H9 (cell line): ENCODE data around the gene WWC2. TPM values are rescaled to one million over a fixed set of nuclear protein-coding genes. Genes with fewer than 3 reads are reported as not detected.

Experiments used
- DNase-seq: peaks from one replicate; pipeline ENCODE4 v3.0.0-alpha.2; 2017
- H2AFZ ChIP-seq: one replicate; pipeline ENCODE4 v1.6.1; 2013; ENCODE audit warnings: mild to moderate bottlenecking, low read length, control low read depth, moderate library complexity
- H2AK5ac ChIP-seq: 2 replicates; pipeline ENCODE4 v1.6.1; 2013; ENCODE audit warnings: low read length, control low read depth, mixed read lengths; ENCODE audit not compliant: insufficient read length
- H2BK120ac ChIP-seq: one replicate; pipeline ENCODE4 v1.6.1; 2013; ENCODE audit warnings: low read depth, mild to moderate bottlenecking, low read length, control low read depth, inconsistent platforms; ENCODE audit not compliant: poor library complexity, severe bottlenecking
- H2BK12ac ChIP-seq: 2 replicates; pipeline ENCODE4 v1.6.1; 2013; ENCODE audit warnings: low read length, control low read depth, mixed read lengths, low read depth; ENCODE audit not compliant: insufficient read length
- H2BK15ac ChIP-seq: 2 replicates; pipeline ENCODE4 v1.6.1; 2013; ENCODE audit warnings: low read depth, low read length, control low read depth
- H2BK20ac ChIP-seq: one replicate; pipeline ENCODE4 v1.6.1; 2013; ENCODE audit warnings: low read depth, mild to moderate bottlenecking, low read length, control low read depth, inconsistent platforms; ENCODE audit not compliant: poor library complexity, severe bottlenecking
- H2BK5ac ChIP-seq: 2 replicates; pipeline ENCODE4 v1.6.1; 2013; ENCODE audit warnings: low read length, control low read depth, mixed read lengths; ENCODE audit not compliant: insufficient read length
- H3K14ac ChIP-seq: 2 replicates; pipeline ENCODE4 v1.6.1; 2013; ENCODE audit warnings: low read length, control low read depth; ENCODE audit not compliant: insufficient read depth
- H3K18ac ChIP-seq: 2 replicates; pipeline ENCODE4 v1.6.1; 2013; ENCODE audit warnings: low read depth, mild to moderate bottlenecking, mixed read lengths, low read length, control low read depth; ENCODE audit not compliant: insufficient read length
- H3K23ac ChIP-seq: 2 replicates; pipeline ENCODE4 v1.6.1; 2013; ENCODE audit warnings: low read length, control low read depth, mixed read lengths, low read depth; ENCODE audit not compliant: insufficient read length
- H3K23me2 ChIP-seq: 2 replicates; pipeline ENCODE4 v1.6.1; 2013; ENCODE audit warnings: low read depth, mild to moderate bottlenecking, mixed read lengths, low read length, control low read depth; ENCODE audit not compliant: insufficient read length, poor library complexity, severe bottlenecking
- H3K27ac ChIP-seq: 2 replicates; pipeline ENCODE4 v1.5.1; 2013; ENCODE audit warnings: low read length, control low read depth, mixed read lengths, low read depth; ENCODE audit not compliant: insufficient read length
- H3K27me3 ChIP-seq: 2 replicates; pipeline ENCODE4 v1.6.1; 2013; ENCODE audit warnings: low read length, control low read depth, inconsistent platforms; ENCODE audit not compliant: insufficient read depth
- H3K4ac ChIP-seq: 2 replicates; pipeline ENCODE4 v1.6.1; 2013; ENCODE audit warnings: low read depth, mild to moderate bottlenecking, control low read depth, inconsistent platforms, low read length, moderate library complexity
- H3K4me1 ChIP-seq: 2 replicates; pipeline ENCODE4 v1.6.1; 2013; ENCODE audit warnings: low read length, control low read depth, inconsistent platforms; ENCODE audit not compliant: insufficient read depth
- H3K4me2 ChIP-seq: 2 replicates; pipeline ENCODE4 v1.6.1; 2013; ENCODE audit warnings: low read length, control low read depth, mixed read lengths; ENCODE audit not compliant: insufficient read length, insufficient read depth
- H3K56ac ChIP-seq: 2 replicates; pipeline ENCODE4 v1.6.1; 2013; ENCODE audit warnings: low read depth, mild to moderate bottlenecking, mixed read lengths, low read length, control low read depth; ENCODE audit not compliant: insufficient read length
- H3K79me1 ChIP-seq: 2 replicates; pipeline ENCODE4 v1.6.1; 2013; ENCODE audit warnings: low read depth, mild to moderate bottlenecking, moderate library complexity, low read length, control low read depth, inconsistent platforms; ENCODE audit not compliant: insufficient read depth, poor library complexity, severe bottlenecking
- H3K79me2 ChIP-seq: 2 replicates; pipeline ENCODE4 v1.6.1; 2013; ENCODE audit warnings: low read length, control low read depth, inconsistent platforms; ENCODE audit not compliant: insufficient read depth
- H3K9ac ChIP-seq: 2 replicates; pipeline ENCODE4 v1.6.1; 2013; ENCODE audit warnings: low read length, control low read depth, mixed read lengths; ENCODE audit not compliant: insufficient read length; ENCODE audit errors: extremely low read depth
- H3K9me3 ChIP-seq: one replicate; pipeline ENCODE4 v1.6.1; 2013; ENCODE audit warnings: low read depth, low read length, inconsistent platforms; ENCODE audit not compliant: control insufficient read depth
- H3T11ph ChIP-seq: one replicate; pipeline ENCODE4 v1.6.1; 2013; ENCODE audit warnings: mild to moderate bottlenecking, low read length, control low read depth, inconsistent platforms
- H4K20me1 ChIP-seq: one replicate; pipeline ENCODE4 v1.6.1; 2013; ENCODE audit not compliant: control insufficient read depth, insufficient read length, insufficient read depth
- H4K5ac ChIP-seq: 2 replicates; pipeline ENCODE4 v1.6.1; 2013; ENCODE audit warnings: low read depth, mild to moderate bottlenecking, mixed read lengths, low read length, control low read depth; ENCODE audit not compliant: insufficient read length
- H4K8ac ChIP-seq: replicated peaks from 2 replicates; pipeline ENCODE4 v1.6.1; 2013; ENCODE audit warnings: low read length, control low read depth, mixed read lengths, low read depth; ENCODE audit not compliant: insufficient read length
- H4K91ac ChIP-seq: 2 replicates; pipeline ENCODE4 v1.6.1; 2013; ENCODE audit warnings: low read depth, mild to moderate bottlenecking, moderate library complexity, mixed read lengths, low read length, control low read depth; ENCODE audit not compliant: insufficient read length
- H3K27ac Mint-ChIP-seq, 3 experiments: 2 replicates in 2 of 3; 3 replicates in 1 of 3; pipeline ENCODE4 v1.8.0; 2020 to 2021; ENCODE audit warnings: mixed read lengths in 3 of 3, mild to moderate bottlenecking in 1 of 3, moderate library complexity in 1 of 3
- H3K27me3 Mint-ChIP-seq: 2 replicates; pipeline ENCODE4 v1.8.0; 2021; ENCODE audit warnings: low read depth, mild to moderate bottlenecking, moderate library complexity, mixed read lengths
- H3K36me3 Mint-ChIP-seq, 3 experiments: 2 replicates in 2 of 3; 3 replicates in 1 of 3; pipeline ENCODE4 v1.8.0; 2020 to 2021; ENCODE audit warnings: low read depth in 3 of 3, mixed read lengths in 3 of 3; ENCODE audit not compliant: insufficient read depth in 1 of 3
- H3K4me1 Mint-ChIP-seq, 2 experiments: 2 replicates each; pipeline ENCODE4 v1.8.0; 2020; ENCODE audit warnings: mixed read lengths in 2 of 2
- H3K4me3 Mint-ChIP-seq, 2 experiments: 2 replicates in 1 of 2; 3 replicates in 1 of 2; pipeline ENCODE4 v1.8.0; 2020 to 2021; ENCODE audit warnings: mild to moderate bottlenecking in 2 of 2, mixed read lengths in 2 of 2, moderate library complexity in 1 of 2
- H3K9me3 Mint-ChIP-seq, 2 experiments: 2 replicates in 1 of 2; 3 replicates in 1 of 2; pipeline ENCODE4 v1.8.0; 2020; ENCODE audit warnings: mild to moderate bottlenecking in 2 of 2, mixed read lengths in 2 of 2, moderate library complexity in 1 of 2
- CTCF ChIP-seq: fragments of 200-600 bp; sonication (generic); conservative IDR thresholded peaks from 3 replicates; pipeline ENCODE4 v1.8.0; 2021; ENCODE audit warnings: antibody characterized with exemption, mild to moderate bottlenecking
- WGBS: extraction: QIAGEN DNeasy Blood & Tissue Kit; methylation state at CpG from one replicate; pipeline ENCODE4 v1.1.7; 2013; ENCODE audit warnings: missing lambda C conversion rate, low lambda C conversion rate, mixed read lengths; ENCODE audit not compliant: insufficient read length; ENCODE audit errors: extremely low coverage; 5-methylcytosine and 5-hydroxymethylcytosine counted together
- total RNA-seq: library from RNA; stranded (reverse); gene quantifications from 2 replicates; pipeline ENCODE4 v1.2.1, GENCODE V29; 2021

The WWC2 gene
- total RNA-seq, 1 experiment from 2014 or later, result 106 TPM

GRCh38 chr4:183145773-183146172 lies 46.7 kb downstream of the WWC2 start:
- Histone ChIP-seq H3K4me1 (peaks cover 10% of the 10 kb centered on the region; the same call in 1 of the 2 replicates), H2AFZ (no peak overlapping the region), H3K79me2 (peaks cover 42% of the 10 kb centered on the region; the same call in 1 of the 2 replicates), H3K9me3 (no peaks in the 10 kb centered on the region), H4K91ac (no peak overlapping the region), H2AK5ac (no peak overlapping the region), H3K9ac (no peak overlapping the region), H3K23ac (no peak overlapping the region), H3K18ac (no peak overlapping the region), H4K8ac (no peak overlapping the region), H2BK5ac (no peak overlapping the region), H4K5ac (no peak overlapping the region), H3K27me3 (no peaks in the 10 kb centered on the region), H3K79me1 (peaks cover 12% of the 10 kb centered on the region), H3K23me2 (no peaks in the 10 kb centered on the region), H3K4ac (no peak overlapping the region), H3K27ac (no peak overlapping the region), H2BK12ac (no peak overlapping the region), H2BK120ac (no peak overlapping the region), H2BK20ac (no peak overlapping the region), H3K56ac (no peak overlapping the region), H3T11ph (no peak overlapping the region), H4K20me1 (no peaks in the 10 kb centered on the region), H3K4me2 (no peak overlapping the region), H3K14ac (no peak overlapping the region), H2BK15ac (no peak overlapping the region)
- no peak overlapping the region for H3K4me3 Mint-ChIP-seq
- H3K27me3 Mint-ChIP-seq, result no peaks in the 10 kb centered on the region
- H3K9me3 Mint-ChIP-seq, result no peaks in the 10 kb centered on the region
- DNase-seq, result no peak
- peaks cover 18 to 28% of the 10 kb centered on the region in 2 experiments for H3K4me1 Mint-ChIP-seq
- H3K36me3 Mint-ChIP-seq, result no peaks in the 10 kb centered on the region
- no CpG with 5 or more reads among the region's 2 CpGs for WGBS
- no peak for TF ChIP-seq CTCF
- peak overlapping the region in 1 of 3 experiments; percentile 47; a peak in 1 of 7 replicates for H3K27ac Mint-ChIP-seq
